Ammon's horn (tissue), 1 donor: ENCODE data around the gene COL6A1.
"Not testable (repeated sequence)": the region's sequence is repeated elsewhere in the genome, so short reads cannot be mapped to it uniquely, and the experiment has no call there.

Experiments used
- DNase-seq: peaks from one replicate; pipeline ENCODE4 v3.0.0-alpha.2; 2016; ENCODE audit warnings: low spot score

Gene COL6A1

DNA sequence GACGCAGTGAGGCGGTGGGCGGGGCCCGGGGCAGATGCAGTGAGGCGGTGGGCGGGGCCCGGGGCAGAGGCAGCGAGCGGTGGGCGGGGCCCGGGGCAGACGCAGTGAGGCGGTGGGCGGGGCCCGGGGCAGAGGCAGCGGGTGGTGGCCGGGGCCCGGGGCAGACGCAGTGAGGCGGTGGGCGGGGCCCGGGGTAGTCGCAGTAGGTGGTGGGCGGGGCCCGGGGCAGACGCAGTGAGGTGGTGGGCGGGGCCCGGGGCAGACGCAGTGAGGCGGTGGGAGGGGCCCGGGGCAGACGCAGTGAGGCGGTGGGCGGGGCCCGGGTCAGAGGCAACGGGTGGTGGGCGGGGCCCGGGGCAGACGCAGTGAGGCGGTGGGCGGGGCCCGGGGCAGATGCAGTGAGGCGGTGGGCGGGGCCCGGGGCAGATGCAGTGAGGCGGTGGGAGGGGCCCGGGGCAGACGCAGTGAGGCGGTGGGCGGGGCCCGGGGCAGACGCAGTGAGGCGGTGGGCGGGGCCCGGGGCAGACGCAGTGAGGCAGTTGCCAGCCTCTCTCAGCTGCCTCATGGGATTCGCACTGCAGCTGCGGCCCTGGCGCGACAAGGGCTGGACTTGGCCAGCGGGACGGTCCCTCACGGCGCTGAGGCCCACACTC is 24.4 kb downstream of the COL6A1 start:
- DNase-seq: not testable (repeated sequence)

DNA sequence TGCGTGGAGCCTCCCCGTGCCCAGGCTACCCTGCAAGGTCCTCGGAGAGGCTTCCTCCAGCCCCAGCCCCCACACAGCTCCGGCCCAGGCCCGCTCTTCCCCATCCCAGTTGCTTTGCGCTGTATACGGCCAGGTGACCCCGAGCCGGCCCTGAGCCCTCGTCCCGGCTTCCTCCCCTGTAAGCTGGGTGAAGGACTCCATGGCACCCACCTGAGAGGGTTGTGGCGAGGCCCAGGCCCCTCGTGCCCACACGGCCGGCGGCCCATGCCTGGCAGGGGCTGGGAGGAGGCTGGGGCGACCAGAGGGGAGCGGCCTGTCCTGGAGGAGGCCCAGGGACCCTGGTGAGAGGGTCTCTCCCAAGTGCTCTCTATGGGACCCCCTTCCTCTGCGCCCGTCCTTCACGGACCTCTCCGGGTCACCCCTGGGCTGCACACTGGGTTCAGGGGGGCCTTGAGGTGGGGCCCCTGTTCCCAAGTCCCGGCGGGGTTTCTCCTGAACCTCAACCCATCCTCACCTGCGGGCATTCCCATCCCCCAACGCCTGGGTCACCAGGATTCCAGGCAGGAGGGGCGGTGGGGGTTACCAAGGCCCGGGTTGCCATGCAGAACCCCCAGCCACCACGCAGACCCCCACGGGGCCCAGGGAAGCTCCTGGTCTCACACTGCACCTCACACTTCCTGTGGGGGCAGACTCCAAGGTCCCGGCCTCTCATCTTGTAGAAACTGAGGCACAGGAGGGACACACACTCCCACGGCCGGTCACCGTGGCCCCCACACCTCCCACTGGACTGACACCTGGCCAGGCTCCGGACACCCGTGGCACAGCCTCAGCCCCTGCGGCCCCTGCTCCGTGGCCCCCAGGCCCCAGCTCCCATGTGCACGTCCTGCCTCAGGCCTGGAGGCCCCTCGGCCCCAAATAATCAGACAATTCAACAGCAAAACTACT is 25.2 kb downstream of the COL6A1 start:
- no peak for DNase-seq

DNA sequence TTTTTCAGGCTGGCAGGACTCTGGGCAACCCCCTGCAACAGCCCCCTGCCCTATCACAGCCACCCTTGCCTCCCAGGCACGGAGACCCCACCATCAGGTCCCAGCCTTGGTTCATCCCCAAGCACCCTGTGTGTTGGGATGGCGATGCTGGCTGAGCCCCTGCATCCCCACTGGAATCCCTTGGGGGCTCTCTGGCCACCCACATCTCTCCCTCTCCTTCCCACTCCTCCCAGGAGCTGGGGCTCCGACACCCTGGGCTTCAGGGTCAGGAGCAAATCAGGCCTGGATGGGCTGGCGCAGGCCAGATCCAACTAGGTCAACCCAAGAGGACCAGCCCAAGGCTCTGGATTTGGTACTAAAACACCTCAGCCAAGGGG is 25.9 kb downstream of the COL6A1 start:
- no peak for DNase-seq

DNA sequence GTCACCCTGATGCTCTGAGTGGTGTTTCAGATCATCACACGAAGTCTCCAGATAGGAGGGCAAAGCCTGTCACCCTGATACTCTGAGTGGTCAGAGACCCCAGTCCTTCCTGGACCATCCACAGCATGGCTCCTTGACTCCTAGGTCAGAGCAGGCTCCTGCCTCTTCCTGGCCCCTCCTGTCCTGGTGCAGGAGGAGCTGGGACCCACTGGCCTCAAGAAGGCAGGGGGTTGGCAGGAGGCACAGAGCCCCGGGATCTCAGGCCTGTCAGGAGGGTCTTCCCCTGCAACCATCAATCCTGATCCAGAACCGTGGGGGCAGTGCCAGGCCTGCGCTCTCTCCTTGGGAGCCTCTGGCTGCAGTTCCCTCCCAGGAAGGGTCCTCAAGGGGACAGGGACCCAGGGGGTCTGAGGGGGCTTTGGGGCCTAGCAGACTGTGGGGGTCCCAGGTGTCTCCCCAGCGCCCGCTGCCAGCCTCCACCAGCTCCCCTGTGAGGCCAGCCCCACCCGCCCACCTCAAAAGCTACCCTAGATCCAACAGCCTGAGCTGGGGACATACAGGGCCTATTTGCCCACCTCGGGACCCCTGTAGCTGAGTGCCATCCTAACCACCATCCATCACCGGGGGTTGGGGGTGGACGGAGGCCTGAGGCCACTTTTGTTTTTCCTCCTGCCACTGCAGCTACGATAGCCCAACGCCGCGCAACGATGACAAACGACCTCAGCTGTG is 27.5 kb downstream of the COL6A1 start:
- DNase-seq: no peak

DNA sequence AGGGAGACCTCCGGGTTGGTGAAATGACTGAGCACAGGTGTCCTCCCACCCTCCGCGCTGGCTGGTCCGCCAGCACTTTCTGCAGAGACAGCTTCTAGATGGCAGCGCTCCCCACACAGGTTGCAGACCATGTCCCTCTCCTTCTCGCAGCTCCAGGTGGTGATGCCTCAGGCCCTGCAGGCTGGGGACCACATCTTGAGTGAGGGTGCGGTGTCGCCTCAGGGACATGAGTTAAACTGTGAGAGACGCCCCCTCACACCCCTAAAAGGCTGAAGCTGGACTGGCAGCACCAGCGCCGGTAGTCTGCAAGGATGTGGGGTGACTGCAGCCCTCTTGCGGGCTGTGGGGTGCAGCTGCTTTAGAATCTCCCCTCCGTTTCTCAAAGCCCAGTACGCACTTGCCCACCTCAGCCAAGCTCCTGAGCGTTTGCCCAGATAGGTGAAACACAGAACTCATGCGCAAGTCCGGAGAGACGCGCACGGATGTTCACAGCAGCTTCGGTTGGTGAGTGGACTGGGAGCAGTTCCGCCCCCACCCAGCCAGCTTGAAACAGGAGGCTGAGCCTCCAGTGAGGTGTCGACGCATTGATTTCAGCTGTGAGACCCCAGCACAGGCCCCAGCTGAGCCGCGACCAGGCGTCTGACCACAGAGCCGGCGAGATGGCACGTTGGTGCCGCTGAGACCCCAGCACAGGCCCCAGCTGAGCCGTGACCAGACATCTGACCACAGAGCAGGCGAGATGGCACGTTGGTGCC is 28.6 kb downstream of the COL6A1 start:
- no peak for DNase-seq

DNA sequence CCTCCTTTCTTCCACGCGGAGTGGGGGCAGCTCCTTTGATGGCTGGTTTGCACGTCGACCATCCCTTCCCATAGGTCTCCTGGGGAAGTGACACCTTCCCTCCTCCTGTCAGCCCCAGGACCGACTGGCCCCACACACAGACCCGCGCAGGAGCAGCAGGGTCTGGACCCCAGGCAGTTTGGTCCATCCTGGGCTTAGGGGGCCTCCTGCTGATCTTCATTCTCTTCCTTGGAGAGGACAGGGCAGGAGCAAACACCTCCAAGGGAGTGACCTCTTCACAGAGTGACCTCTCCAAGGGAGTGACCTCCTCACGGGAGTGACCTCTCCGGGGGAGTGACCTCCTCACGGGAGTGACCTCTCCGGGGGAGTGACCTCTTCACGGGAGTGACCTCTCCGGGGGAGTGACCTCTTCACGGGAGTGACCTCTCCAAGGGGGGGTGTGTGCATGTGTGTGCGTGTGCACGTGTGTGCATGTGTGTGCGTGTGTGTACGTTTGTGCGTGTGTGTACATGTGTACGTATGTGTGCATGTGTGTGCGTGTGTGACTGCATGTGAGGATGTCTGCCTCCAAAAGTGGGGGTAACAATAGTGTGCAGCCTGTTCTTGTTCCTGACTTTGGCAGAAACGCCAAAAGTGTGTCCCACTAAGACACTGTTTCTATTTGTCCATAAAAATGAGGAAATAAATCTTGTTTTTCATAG is 29.8 kb downstream of the COL6A1 start:
- DNase-seq: no peak

DNA sequence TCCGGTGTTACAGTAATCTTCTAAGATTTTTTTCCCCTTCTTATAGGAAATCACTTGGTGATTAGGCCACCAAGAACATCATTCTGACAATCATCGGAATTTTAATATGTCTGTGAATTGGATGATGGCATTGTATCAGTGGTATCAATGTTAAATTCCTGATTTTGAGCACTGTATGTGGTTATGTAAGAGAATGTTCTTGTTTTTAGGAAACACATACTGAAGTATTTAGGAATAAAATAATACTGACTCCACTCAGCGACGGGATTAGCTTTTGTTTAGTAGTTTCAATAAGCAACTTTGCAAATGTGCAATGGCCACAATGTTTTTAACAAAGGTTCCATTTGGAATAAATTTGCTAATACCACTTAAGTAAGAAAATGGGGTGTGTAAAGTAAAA is 30.6 kb downstream of the COL6A1 start:
- no peak for DNase-seq

DNA sequence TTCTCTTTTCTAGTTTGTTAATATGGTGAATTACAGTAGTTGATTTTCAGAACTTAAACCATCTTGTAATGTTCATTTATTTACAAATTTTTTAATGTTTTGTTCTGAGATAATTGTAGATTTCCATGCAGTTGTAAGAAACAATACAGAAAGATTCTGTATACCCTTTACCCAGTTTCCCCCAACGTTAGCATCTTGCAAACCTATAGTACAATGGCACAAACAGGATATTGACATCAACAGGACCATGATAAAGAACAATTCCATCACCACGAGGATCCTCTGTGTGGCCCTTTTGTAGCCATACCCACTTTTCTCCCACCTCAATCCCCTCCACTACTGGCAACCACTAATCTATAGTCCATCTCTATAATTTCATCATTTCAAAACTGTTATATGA is 33.3 kb downstream of the COL6A1 start:
- DNase-seq: no peak

DNA sequence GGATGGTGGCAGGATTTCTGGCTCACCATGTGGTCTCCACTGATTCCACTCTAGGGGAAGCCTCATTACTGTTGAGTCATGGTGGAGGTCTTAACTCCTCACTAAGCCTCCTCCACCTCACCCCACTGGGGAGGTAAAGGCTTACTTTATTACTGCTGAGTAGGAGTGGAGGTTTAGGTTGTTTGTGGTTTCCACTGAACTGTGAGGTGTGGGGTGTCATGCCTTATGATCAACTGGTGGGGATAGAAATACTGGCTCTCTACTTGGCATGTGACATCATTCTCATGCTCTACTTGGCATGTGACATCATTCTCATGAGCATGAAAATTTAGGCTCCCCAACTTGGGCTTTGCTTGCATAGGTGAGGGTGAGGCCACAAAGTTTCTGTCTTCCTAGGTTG is 35.6 kb downstream of the COL6A1 start:
- DNase-seq: no peak

DNA sequence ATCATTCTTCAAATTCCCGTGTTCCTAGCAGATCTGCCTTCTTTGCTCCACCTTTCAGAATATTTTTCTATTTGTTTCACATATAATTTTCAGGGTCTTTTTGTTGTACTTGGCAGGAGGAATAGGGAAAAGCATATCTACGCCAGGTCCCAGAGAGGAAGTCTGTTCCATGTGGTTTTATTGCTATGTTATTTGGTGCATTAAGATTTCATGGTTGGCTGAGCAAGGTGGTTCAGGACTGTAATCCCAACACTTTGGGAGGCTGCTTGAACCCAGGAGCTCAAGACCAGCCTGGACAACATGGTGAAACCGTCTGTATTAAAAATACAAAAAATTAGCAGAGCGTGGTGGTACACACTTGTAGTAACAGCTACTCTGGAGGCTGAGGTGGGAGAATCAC is 36.1 kb downstream of the COL6A1 start:
- no peak for DNase-seq

DNA sequence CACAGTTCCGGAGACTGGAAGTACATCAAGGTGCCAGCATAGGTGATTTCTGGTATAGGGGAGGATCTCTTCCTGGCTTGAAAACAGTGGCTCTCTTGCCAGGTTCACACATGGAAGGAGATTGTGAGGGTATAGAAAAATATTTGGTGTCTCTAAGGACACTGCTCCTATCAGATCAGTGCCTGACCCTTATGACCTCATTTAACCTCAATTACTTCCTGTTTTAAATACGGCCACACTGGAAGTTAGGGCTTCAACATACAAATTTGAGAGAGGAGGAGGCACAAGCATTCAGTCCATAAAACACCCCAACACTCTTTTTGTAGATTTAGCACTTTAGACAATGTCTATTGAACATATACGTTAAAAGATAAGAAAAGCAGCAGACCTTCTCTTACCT is 37.0 kb downstream of the COL6A1 start:
- DNase-seq: no peak

DNA sequence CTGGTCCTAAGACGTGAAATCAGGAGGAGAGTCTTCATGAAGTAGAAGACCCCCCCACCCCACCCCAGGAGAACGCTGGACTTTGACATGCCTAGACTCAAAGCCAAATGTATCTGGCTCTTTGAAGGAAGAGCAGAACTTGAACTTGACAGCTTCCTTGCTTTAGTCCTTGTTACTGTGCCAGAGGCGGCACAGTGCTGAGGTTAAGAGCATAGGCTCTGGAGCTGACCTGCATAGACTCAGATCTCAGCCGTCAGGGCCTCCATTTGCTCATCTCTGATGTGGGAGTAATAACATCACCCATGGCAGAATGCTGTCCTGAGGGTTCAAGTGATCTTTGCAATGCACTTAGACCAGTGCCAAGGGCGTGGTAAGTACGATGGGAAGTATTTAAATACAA is 39.0 kb downstream of the COL6A1 start:
- no peak for DNase-seq

DNA sequence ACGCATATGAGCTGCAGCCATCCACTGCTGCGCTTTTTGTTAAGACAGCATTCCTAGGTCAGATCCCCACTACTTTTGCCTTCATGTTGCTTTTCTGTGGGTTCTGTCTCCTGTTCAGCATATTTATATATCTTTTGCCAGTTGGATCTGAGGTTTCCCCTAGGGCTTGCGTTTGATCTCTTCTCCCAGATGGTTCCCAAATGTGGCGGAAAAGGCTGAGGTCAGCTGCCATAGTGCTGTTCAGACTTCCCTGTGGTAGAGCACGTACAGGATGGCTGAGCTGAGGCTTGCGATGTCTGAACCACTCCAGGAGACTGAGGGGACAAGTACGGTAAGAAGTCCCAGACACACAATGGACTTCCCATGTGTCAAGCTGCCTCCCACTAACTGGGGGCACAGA is 39.8 kb downstream of the COL6A1 start:
- DNase-seq: no peak

DNA sequence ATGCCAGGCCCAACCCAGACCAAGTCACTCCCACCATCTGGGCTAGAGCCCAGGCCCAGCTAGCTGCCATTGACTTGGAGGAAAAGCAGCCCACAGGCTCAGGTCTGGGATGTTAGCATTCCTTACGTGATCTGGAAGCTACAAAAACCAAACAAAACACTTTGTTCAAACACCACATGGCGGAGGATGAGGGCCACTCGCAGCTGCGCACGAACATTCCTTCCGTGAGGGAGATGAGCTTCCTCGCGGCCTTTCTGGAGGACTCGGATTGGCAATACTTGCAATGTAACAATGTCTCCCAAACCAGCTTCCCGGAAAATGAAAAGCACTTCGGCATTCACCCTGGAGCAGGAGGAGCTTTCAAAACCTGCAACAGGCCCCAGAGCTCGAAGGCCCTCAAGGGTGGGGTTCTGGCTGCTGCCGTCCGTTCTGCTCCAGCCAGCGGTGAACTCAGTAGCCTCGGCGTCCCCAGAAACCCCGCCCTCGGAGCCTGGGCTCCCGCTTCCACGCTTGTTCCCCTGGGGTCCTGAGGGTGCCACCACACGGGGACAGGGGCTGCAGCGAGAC is 40.5 kb downstream of the COL6A1 start:
- DNase-seq: no peak

DNA sequence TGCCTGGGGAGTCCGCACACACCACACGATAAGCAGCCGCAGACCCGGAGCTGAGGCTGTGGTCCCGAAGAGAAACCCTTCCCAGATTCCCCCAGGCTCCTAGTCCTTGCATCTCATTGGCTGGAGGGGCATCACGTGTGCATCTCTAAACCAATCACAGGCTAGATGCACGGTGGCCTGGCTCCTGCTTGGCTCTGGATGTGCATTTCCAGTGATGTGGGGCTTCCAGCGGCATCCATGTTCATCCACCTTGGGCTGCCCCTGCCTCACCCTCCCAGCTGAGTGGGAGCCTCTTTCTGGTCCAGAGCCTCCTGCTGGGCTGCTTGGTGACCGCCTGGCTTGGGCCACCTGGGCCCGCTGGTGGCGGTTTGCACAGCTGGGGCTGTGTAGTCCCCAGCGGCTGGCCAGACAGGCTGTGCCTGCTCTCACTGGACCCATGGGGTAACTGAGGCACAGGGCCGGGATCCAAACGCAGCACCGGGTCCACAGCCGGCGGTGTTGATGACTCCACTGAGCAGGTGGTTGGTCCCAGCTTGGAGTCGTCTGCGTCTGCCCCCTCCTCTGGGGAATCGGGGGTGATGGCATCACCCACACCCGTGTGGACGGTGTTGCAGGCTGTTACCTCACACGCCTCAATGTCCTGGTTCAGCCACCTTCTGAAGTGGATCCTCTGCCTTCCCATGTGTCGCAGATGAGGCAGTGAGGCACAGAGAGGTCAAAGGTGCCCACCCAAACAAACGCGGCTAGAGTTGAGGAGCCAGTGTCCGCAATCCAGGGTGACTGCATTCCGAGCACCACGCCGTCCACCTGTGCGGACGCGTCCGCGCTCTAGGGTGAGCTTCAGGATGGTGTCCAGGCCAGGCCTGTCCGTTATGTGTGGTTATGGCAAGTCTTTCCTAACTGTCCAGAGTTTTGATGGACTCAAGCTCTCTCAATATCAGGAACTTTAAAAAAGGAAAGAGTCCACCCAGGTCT is 41.3 kb downstream of the COL6A1 start:
- DNase-seq: no peak

DNA sequence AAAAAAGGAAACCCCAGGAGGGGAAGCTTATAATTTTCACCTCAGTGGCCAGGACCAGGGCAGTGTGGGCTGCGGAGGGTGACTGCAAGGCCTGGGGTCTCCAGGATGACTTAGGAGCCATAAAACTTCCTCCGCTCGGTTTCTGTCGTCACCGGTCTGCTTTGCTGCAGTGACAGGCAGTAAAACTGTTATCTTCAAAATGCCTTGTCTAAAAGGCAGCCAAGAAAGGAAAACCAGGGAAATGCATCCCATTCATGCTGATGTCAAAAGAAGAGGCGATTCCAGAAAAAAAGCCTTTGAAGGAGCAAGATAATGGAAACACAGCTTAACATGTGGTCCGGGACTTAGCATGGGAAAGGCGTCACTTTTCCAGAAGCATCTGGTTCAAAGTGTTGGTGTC is 42.0 kb downstream of the COL6A1 start:
- no peak for DNase-seq

DNA sequence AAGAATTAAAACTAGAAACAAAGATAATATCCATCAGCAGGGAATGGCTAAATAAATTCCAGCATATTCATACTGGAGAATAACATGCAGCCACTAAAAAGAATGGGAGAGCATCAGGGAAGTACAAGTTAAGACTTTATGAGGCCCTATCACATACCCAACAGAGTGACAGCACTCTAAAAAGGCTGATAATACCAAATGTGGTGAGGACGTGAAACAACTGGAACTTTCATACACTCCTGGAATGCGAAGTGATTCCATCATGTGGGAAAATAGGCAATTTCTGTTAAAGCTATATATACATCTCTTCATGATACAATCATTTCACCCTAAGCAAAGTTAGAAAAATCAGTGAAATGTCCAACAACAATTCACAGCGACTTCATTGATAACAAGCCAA is 42.6 kb downstream of the COL6A1 start:
- DNase-seq: no peak

DNA sequence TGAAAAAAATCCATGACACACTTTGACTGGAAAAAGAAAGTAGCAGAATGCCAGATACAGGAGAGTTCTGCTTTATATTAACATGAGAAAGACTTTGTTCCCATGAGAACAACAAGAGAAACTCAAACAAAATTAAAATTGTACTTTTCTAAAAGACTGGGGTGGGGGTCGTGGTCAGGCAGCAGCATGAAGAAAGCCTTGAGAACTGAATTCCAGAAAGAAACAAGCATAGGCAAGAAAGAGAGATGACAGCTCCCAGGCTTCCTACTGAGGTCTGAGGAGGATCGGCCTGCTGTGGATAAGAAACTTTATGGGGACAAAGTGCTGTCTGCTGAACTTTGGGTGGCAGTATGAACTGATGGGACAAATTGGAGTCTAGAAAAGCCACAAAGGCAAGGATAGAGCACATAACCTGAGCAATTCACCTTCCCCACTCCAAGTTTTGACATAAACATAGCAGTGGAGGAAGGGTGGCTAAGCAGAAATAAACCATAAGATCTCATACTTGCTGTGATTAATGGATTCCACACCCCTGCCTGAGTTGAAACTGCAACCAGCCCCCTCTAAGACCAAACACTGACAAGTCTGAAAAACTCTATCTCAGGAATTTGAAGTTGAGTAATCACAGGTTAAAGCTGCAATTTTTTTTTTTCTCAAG is 43.7 kb downstream of the COL6A1 start:
- DNase-seq: no peak

DNA sequence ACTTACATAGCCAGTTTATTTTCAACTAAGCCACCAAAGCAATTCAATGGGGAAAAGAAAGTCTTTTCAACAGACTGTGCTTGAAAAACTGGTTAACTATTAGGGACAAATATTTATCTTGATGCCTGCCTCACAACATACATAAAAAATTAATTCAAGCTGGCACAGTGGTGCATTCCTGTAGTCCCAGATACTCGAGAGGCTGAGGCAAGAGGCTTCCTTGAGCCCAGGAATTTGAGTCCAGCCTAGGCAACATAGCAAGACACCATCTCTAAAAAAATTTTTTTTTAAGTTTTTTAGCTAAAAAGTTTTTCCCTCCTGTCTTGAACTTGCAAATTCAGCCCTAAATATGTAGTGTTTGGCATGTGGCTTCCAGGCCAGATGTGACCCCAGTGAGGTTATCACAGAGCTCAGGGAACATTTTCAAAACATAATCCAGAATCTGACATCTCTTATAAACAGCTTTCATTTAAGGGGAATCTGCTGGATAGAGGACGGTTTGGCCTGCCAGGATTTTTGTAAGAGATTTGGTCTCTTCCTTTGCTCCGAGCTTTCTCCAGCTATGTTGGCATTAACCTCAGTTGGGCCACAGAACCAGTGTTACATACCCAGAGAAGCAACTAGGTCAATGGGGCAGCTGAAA is 46.4 kb downstream of the COL6A1 start:
- DNase-seq: no peak
